A673 (cell line): Measurements from ENCODE around the gene PCYT1A. TPM values are rescaled to one million over a fixed set of nuclear protein-coding genes. Genes with fewer than 3 reads are reported as not detected.

ENCODE experiments used
- BruUV-seq: library from RNA; stranded (reverse); fragments of 400-500 nt; replicated peaks from 2 replicates; lab custom pipeline; 2021; lab: Mats Ljungman, UMichigan
- CTCF ChIA-PET: fragments of 300-600 bp; sonication (Branson Sonifier 250); formaldehyde crosslinking; loops from one replicate; lab custom pipeline; 2022; ENCODE audit warnings: antibody characterized with exemption; lab: Charles Lee
- POLR2A ChIA-PET: fragments of 300-600 bp; sonication (Branson Sonifier 250); formaldehyde crosslinking; loops from one replicate; lab custom pipeline; 2022; ENCODE audit warnings: antibody characterized with exemption; ENCODE audit not compliant: low non-redundant PET; lab: Charles Lee
- DNase-seq: peaks from one replicate; pipeline ENCODE4 v3.0.0-alpha.2; 2015; ENCODE audit warnings: low spot score
- H3K27ac ChIP-seq: fragments of 200-600 bp; sonication (generic); 2 replicates; pipeline ENCODE4 v1.5.1; 2016; ENCODE audit warnings: mixed run types, low read depth, mild to moderate bottlenecking, mixed read lengths, antibody characterized with exemption, low read length; ENCODE audit not compliant: poor library complexity, severe bottlenecking
- H3K27me3 ChIP-seq: fragments of 200-600 bp; sonication (generic); replicated peaks from 2 replicates; pipeline ENCODE4 v1.6.1; 2017; ENCODE audit warnings: mixed run types, low read depth, mild to moderate bottlenecking, mixed read lengths, antibody characterized with exemption, low read length; ENCODE audit not compliant: insufficient read depth, poor library complexity
- H3K36me3 ChIP-seq: fragments of 200-600 bp; sonication (generic); 2 replicates; pipeline ENCODE4 v1.6.1; 2016; ENCODE audit warnings: mixed run types, mild to moderate bottlenecking, mixed read lengths, antibody characterized with exemption, low read length; ENCODE audit not compliant: insufficient read depth, poor library complexity, severe bottlenecking
- H3K4me1 ChIP-seq: fragments of 200-600 bp; sonication (generic); 2 replicates; pipeline ENCODE4 v1.6.1; 2017; ENCODE audit warnings: mixed run types, mild to moderate bottlenecking, mixed read lengths, antibody characterized with exemption, low read length; ENCODE audit not compliant: insufficient read depth, poor library complexity, severe bottlenecking
- H3K4me3 ChIP-seq: fragments of 200-600 bp; sonication (generic); 2 replicates; pipeline ENCODE4 v1.5.1; 2016; ENCODE audit warnings: low read depth, mixed run types, mild to moderate bottlenecking, mixed read lengths, low read length; ENCODE audit not compliant: poor library complexity, severe bottlenecking
- H3K9me3 ChIP-seq: fragments of 200-600 bp; sonication (generic); 2 replicates; pipeline ENCODE4 v1.6.1; 2016; ENCODE audit warnings: mixed run types, low read depth, mild to moderate bottlenecking, mixed read lengths, antibody characterized with exemption, low read length; ENCODE audit not compliant: poor library complexity, severe bottlenecking
- CTCF ChIP-seq: fragments of 300-800, 200-600 bp; sonication (generic); conservative IDR thresholded peaks from 2 replicates; pipeline ENCODE4 v1.5.1; 2017; ENCODE audit warnings: low read depth, mild to moderate bottlenecking, antibody characterized with exemption, low read length, moderate library complexity, mixed read lengths
- EZH2 ChIP-seq: fragments of 200-600 bp; sonication (generic); IDR thresholded peaks from 2 replicates; pipeline ENCODE4 v1.6.1; 2017; ENCODE audit warnings: borderline replicate concordance, low read depth, mild to moderate bottlenecking, mixed read lengths, antibody characterized with exemption, low read length; ENCODE audit not compliant: poor library complexity, severe bottlenecking
- intact Hi-C: fragments of 100-400 bp; cut with micrococcal nuclease; formaldehyde crosslinking; loops from one replicate; pipeline ENCODE4 v1.10.0; 2022; ENCODE audit not compliant: unreplicated experiment
- total RNA-seq: library from RNA; stranded (reverse); gene quantifications from 2 replicates; pipeline ENCODE4 v1.2.3, GENCODE V29; 2021

Gene PCYT1A
- total RNA-seq, 1 experiment from 2014 or later: 62.3 TPM

DNA sequence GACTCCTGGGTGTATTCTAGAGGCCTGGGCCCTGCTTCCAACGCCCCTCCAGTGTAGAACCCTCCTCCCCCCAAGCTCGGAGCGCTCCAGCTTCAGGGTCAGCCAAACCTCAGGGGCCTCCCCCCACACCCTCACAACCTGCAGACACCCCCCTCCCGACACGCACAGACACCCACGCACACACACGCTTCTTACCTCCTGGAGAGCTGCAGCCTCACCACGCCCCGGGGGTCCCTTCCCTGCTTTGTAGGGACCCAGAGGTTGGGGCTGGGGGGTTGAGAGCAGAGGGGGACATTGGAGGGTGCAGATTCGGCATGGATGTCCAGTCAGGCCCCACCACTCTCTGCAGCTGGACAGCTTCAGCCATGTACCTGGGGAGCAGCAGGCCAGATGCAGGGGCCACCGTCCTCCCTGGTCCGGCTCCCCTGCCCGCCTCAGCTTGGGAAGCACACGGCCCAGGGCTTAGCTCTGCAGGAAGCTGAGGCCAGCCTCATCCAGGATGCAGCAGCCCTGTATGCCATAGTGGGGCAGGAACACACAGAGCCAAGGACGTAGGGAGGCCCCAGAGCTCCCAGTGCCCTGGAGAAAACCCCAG is 89.3 kb downstream of the PCYT1A start:
- POLR2A ChIA-PET: no interaction called here
- BruUV-seq: no TSS peak
- no peak for DNase-seq
- TF ChIP-seq EZH2 (no peak), CTCF (no peak)
- no peaks in the 10 kb centered on the region for H3K4me1 ChIP-seq
- CTCF ChIA-PET: no interaction called here
- no peak overlapping the region for H3K4me3 ChIP-seq
- H3K36me3 ChIP-seq: no peaks in the 10 kb centered on the region
- H3K27me3 ChIP-seq: no peaks in the 10 kb centered on the region
- intact Hi-C loops: loop anchor here (5.0 kb wide), 1 partner anchor 176 kb away; no protein-coding TSS in a partner anchor
- H3K9me3 ChIP-seq: no peaks in the 10 kb centered on the region
- no peak overlapping the region for H3K27ac ChIP-seq

- CTCF ChIA-PET: no interaction called here
- Histone ChIP-seq H3K9me3 (no peaks in the 10 kb centered on the region), H3K4me1 (no peaks in the 10 kb centered on the region), H3K4me3 (no peak overlapping the region), H3K27ac (no peak overlapping the region), H3K36me3 (no peaks in the 10 kb centered on the region), H3K27me3 (no peaks in the 10 kb centered on the region)
- BruUV-seq: no TSS peak
- no peak for DNase-seq
- intact Hi-C loops: loop anchor here (5.0 kb wide), 1 partner anchor 175 kb away; no protein-coding TSS in a partner anchor
- POLR2A ChIA-PET: no interaction called here
- TF ChIP-seq CTCF: no peak
These were observed 90.0 kb downstream of the PCYT1A start for GRCh38 chr3:196197524-196197923.

GRCh38 chr3:196195664-196196265 is 91.8 kb downstream of the PCYT1A start:
- no TSS peak for BruUV-seq
- Histone ChIP-seq H3K4me1 (no peaks in the 10 kb centered on the region), H3K27ac (no peak overlapping the region), H3K27me3 (no peaks in the 10 kb centered on the region), H3K9me3 (no peaks in the 10 kb centered on the region), H3K36me3 (no peaks in the 10 kb centered on the region), H3K4me3 (no peak overlapping the region)
- ChIA-PET CTCF (interaction anchor here (0.7 kb wide), 1 partner anchor 122 kb away, joined by 4 read pairs; no protein-coding TSS in a partner anchor), POLR2A (no interaction called here)
- intact Hi-C loops: loop anchor here (1.0 to 5.0 kb wide), 2 partner anchors 122 to 173 kb away; no protein-coding TSS in a partner anchor
- DNase-seq: no peak
- no peak for TF ChIP-seq EZH2
- no peak for TF ChIP-seq CTCF
